ENCODE results near the gene PRSS50.

PRSS50 gene

DNA sequence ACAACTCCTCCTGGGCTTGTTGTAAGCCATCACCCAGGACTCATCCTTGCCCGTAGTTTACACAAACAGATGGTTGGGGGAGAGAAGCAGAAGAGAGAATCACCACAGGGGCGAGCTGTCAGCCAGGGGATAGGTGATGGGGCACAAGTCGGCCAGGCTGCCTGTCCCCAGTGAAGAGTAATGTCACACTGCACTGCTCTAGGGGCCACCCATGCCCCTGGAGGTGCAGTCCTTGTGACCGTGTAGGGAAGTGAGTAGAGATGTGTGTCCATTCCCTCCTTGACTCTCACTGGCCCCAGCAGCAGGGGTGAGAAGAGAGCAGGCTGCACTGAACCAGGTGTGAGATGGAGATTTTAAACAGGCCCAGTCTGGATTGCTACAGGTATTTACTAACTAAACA lies 17.1 kb upstream of the PRSS50 start:
- TF ChIP-seq, protein P1, sequence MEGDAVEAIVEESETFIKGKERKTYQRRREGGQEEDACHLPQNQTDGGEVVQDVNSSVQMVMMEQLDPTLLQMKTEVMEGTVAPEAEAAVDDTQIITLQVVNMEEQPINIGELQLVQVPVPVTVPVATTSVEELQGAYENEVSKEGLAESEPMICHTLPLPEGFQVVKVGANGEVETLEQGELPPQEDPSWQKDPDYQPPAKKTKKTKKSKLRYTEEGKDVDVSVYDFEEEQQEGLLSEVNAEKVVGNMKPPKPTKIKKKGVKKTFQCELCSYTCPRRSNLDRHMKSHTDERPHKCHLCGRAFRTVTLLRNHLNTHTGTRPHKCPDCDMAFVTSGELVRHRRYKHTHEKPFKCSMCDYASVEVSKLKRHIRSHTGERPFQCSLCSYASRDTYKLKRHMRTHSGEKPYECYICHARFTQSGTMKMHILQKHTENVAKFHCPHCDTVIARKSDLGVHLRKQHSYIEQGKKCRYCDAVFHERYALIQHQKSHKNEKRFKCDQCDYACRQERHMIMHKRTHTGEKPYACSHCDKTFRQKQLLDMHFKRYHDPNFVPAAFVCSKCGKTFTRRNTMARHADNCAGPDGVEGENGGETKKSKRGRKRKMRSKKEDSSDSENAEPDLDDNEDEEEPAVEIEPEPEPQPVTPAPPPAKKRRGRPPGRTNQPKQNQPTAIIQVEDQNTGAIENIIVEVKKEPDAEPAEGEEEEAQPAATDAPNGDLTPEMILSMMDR (conservative IDR thresholded peaks at IDR 0.05) = no peak
- H3K27ac ChIP-seq = no peak overlapping the region

DNA sequence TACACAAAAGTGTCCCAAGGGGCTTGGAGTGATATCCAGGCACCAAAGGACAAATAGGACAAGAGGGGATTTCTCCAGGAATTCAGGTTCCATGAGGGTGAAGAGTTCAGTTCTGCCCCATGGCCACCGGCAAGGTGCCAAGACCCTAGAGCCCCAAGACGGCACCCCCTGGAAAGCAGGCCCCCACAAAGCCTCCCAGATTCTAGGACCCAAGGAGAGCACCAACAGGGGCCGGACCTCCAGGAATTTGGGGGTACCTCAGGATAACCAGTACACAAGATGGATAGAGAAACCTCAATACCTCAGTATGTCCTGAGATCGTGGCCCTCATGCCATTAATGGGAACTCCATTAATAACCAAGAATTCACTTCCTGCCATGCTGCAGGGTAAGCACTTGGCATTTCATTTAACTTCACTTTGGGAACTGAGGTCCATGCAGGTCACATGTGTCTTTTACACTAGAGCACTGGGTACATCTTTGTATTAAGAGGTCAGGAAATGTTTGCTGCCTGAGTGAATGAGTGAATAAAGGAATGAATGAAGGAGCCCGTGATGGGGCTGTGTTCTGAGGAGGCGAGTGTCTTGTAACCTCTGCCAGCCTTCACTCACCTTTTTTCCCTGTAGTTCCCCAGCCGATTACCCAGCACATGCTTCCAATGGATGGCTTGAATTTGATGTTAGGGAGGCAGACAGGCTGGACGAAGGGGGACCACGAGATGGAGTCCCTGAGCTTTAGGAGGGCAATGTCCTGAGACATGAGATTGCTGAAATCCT lies 15.5 kb upstream of the PRSS50 start:
- no peak overlapping the region for H3K27ac ChIP-seq

DNA sequence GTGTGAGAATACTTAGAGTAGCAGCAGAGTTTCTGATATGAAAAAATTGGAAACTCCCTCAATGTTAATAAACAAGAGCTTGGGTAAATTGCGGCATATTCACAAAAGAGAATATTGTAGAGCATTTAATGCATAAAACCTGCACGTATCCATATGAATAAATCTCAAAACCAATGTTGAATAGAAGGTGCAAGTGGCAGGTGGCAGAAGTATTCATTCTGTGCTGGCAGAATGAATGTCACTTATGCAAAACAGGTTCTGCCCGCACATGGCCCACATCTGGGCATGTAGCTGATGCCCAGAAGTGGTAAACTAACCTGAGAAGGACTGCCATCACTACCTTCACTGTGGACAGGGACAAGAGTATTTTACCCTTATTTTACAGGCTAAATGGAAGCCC lies 14.1 kb upstream of the PRSS50 start:
- H3K27ac ChIP-seq = no peak overlapping the region
- TF ChIP-seq, protein P1 (conservative IDR thresholded peaks at IDR 0.05) = no peak

More for the DNA sequence above, 15.5 kb upstream of the PRSS50 start:
- TF ChIP-seq, protein P1 (conservative IDR thresholded peaks at IDR 0.05) = no peak

DNA sequence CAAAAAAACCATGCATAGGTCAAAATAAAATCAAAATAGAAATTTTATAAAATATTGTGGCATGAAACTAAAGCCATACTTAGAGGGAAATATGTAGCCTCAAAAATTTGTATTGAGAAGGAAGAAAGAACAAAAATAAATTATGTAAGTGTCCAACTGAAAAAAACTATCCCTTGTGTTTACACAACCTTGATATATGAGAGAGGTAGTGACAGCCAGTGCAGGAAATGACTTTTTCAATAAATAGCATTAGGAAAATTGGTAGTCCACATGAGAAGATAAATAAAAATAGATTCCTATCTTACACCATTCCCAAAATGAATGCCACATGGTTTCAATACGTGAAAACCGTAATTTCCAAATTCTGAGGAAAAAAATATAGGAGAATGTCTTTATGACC lies 13.2 kb upstream of the PRSS50 start:
- TF ChIP-seq, protein P1 (conservative IDR thresholded peaks at IDR 0.05) = no peak
- H3K27ac ChIP-seq = no peak overlapping the region

DNA sequence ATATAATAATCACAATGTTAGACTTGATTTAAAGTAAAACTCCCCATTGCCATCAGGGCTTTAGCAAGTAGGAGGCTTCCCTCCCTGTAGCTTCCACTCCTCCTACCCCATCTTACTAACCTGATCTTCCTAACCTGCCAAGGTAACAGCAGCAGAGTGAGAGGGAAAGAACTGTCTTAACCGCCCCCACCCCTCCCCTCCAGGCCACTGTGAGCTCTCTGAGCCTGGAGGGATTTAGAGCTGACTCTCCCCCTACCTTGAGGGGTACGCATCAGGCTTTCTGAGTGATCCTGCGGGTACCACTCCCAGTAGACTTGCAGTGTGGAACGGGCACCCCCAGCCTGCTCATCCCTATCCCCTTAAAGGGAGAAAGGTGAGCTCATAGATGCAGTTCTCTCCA lies 11.4 kb upstream of the PRSS50 start:
- TF ChIP-seq, protein P1 (conservative IDR thresholded peaks at IDR 0.05) = no peak
- no peak overlapping the region for H3K27ac ChIP-seq

DNA sequence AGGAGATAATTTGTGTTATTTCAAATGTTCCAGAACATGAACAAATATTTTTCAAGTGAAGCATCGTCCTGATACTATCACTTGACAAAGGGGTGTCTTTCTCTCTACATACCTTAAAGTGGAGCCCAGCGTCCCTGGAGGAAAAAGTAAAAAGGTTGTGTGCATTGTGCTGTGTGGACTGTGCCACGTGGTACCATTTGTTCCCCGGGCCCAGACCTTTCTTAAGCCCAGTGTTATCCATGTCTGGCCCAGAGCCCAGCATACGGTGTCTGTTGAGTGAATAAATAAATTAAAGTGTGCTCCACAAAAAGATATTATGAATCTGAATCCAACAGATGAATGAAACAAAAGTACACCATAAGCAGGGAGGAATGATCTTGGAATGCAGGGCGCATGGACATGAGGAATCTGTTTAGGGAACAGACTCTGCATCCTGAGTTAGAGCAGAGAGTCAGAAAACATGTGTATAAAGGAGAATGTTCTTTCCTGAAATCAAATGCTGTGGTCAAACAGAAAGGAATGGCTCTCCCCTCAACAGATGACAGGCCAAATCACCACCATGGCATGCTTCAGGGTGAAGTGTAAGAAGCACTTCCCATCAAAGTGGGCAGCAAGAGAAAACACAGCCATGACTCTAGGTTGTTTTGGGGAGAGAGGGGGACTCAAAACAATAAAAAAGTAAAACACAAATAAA lies 8.1 kb upstream of the PRSS50 start:
- H3K27ac ChIP-seq = no peak overlapping the region
- TF ChIP-seq, protein P1 (conservative IDR thresholded peaks at IDR 0.05) = no peak

DNA sequence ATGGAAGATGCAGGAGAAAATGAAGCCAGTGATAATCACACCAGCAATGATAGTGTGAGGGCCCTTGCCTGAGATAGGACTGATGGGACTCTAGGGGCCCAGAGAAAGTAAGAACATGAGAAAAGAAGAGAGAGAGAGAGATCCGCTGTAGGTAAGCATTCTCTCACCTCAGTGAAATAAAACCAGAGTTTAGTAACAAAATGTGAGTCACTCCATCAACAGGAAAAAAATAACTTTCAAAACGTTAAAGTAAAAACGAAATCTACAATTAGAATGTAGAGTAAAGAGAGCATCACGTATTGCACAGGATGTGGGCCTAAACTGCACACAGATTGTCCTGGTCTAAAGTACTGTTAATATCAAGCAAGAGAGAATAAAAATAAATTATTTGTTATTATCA lies 6.8 kb upstream of the PRSS50 start:
- no peak overlapping the region for H3K27ac ChIP-seq
- TF ChIP-seq, protein P1 (conservative IDR thresholded peaks at IDR 0.05) = no peak

Data from VCaP (cell line).